GM19452 (cell line): ENCODE data around the gene FLRT2.

Experiments
- ATAC-seq: cut with Tn5 transposase; IDR thresholded peaks from one replicate; pipeline ENCODE4 v1.9.1; 2021; ENCODE audit not compliant: unreplicated experiment

Gene FLRT2, protein sequence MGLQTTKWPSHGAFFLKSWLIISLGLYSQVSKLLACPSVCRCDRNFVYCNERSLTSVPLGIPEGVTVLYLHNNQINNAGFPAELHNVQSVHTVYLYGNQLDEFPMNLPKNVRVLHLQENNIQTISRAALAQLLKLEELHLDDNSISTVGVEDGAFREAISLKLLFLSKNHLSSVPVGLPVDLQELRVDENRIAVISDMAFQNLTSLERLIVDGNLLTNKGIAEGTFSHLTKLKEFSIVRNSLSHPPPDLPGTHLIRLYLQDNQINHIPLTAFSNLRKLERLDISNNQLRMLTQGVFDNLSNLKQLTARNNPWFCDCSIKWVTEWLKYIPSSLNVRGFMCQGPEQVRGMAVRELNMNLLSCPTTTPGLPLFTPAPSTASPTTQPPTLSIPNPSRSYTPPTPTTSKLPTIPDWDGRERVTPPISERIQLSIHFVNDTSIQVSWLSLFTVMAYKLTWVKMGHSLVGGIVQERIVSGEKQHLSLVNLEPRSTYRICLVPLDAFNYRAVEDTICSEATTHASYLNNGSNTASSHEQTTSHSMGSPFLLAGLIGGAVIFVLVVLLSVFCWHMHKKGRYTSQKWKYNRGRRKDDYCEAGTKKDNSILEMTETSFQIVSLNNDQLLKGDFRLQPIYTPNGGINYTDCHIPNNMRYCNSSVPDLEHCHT

GRCh38 chr14:85529803-85530574, at the start of gene FLRT2:
Gene FLRT2 (plus strand): TSS chr14:85530144. CDS start chr14:85621515, 91,371 bp downstream.
- no peak for ATAC-seq

- no peak for ATAC-seq
These were observed 48.5 kb upstream of the FLRT2 start for GRCh38 chr14:85481471-85481870.

- ATAC-seq = no peak
These were observed 47.4 kb upstream of the FLRT2 start for GRCh38 chr14:85482552-85482951.

DNA sequence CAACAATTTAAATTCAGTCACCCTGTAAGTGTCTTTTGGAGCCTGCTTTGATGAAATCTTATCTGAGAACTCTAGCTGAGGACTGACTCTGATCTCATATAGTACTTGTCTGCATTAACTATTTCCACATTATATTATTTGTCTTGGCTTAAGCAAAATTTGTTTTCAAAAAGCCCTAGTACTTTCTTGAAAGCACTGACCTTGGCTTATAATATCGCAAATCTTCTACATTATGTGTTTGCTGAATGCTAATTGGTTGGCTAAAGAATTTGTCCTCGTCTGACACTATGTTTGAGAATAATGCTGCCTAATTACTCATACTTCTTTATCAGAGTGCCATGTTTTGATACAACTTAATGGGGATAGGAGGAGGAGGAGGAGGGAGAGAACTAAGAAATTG, 46.9 kb upstream of the FLRT2 start:
- no peak for ATAC-seq

DNA sequence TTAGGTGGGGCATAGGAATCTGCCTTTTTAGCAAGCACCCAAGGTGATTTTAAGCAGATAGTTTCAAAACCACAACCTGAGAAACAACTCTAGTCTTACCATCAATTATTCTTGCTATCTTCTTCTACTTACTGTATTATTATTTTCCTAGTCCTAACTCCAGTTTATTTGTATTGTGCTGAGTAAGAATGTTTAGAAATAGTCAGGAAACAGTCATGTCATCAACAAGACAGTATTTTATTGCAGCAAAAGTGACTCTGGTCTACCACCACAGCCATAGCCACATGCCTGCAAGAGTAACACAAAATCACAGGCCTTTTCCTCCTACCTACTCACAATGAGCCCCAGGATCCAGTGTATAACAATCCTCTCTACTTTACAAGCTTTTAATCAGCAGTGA, 46.3 kb upstream of the FLRT2 start:
- ATAC-seq = no peak

DNA sequence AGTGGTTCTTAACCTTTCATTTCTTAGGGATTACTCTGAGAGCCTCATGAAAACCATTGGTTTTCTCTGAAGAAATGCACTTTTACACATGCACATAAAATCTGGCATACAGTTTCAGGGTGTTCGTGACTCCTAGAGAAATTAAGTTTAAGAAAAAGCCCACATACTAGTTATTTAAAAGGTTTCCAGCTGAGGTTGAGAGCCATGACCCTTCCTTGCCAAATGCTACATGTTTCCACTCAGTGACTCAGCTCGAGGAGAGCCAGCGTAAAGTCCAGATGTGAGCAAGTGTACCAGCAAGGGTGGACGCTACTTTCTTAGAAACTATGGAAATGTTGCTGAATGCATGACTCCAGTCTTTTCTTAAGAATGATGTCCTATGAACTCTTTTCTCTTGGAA, 42.7 kb upstream of the FLRT2 start:
- no peak for ATAC-seq

- no peak for ATAC-seq
These were observed 28.2 kb upstream of the FLRT2 start for GRCh38 chr14:85501751-85502150.

- ATAC-seq = no peak
These were observed 21.1 kb upstream of the FLRT2 start for GRCh38 chr14:85508863-85509262.

DNA sequence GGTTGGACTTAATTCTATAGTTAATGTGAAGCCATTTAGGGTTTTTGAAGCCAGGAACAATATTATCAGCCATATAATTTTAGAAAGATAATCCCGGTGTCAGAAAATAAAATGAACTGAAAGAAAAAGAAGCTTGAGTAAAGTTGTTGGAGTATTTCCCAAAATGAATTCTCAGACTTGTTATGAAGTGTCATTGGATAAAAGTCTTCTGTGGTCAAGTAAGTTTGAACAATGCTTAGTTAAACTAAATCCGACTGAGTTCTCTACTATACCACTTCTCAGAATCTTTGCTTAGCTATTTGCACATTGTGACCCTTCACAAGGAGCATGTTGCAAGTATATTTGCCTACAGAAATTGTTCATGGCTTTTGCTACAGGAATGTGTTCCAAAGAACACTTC, 17.5 kb upstream of the FLRT2 start:
- ATAC-seq = no peak

DNA sequence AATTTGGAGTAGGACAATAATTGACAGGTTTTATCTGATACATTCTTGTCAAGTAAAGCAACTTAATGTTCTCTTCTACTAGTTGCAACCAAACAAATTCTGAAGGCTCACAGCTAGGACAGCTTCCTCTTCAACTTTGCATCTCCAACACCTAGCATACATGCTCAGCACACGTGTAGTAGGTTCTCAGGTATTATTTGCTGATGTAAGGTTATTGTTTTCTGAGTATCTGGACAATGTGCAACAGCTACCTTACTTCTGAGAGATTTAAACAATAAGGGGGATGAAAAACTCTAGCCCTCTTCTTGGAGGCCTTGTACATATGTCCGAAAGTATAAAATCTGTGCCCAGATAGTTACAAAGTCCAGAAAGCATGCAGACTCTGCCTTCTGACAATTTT, 15.5 kb upstream of the FLRT2 start:
- no peak for ATAC-seq

DNA sequence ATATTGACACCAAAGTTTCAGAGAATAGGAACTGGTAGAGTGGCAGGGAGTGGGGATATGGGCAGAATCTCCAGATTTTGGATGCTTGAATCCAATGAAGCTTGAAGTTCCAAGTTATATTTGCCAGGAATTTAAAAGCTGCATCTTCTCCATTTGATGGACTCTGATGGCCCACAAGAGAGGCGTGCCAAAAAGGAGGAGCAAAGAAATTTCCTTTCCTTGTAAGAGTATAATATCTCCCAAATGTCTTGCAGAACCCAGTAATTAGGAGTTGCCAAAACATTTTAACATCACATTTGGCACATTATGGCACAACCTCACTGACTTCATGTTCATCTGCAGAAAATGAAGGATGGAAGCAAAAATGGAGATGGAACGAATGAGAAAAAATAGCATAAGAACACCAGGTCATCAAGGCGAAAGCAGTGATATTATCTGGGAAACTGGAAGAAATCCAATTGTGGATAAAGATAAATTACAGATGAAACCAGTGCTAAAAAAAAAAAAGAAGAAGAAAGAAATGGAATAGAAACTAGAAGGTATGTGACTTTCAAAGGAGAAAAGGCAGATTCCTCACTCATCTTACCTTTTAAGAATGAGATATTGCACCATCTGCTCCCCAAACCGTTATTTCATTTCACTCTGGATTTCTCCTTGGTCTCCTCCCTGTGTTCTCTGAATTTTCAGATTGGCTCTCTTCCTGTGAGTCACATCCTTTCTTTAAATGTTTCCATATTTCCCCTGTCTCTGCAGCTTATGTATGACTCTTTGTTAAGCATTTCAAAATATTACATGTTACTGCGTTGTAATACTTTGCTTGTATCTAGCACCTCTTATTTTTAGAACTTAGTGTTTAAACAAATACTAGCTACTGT, 13.5 kb upstream of the FLRT2 start:
- ATAC-seq = no peak

DNA sequence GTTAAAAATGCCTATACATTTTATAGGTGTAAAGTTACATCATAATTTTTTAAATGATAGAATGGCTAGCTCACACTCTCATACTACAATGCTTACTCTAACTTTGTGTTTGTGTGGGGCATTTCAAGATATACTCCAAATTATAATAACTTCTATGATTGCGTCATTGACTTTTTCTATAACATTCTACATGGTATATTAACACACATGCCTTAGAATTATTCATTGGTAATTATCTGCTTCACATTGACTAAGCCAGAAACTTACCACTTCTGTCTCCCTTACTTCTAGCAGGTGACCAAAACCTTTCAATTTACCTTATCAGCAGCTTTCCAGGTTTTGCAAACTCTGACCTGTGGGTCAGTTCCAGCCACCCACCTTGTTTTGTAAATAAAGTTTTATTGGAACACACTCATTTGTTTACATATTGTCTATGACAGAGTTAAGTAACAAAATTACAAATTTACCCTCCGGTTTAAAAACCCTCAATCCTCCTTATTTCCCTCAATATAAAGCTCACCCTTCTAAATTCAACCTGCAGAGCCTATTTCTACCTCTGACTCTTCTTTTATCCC, 12.7 kb upstream of the FLRT2 start:
- no peak for ATAC-seq

- no peak for ATAC-seq
These were observed 10.2 kb upstream of the FLRT2 start for GRCh38 chr14:85519661-85520305.

- no peak for ATAC-seq
These were observed 9.4 kb upstream of the FLRT2 start for GRCh38 chr14:85520581-85520980.

DNA sequence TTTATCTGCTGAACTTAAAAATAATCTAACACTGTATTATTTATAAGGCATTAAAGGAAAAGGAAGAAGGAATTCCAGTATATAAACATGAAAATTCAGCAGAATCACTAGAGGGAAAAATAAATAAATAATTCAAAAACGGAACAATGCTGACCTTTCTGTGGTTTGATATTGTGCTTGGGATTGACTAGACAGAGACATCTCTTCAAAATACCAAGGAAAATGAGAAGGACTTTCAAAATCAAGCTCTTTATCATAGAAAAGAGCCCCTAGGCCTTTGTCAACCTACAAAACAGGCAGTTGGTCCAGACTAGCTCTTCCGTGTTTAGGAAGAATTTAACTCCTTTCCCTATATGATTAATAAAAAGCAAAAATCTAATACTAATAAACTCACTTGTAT, 6.3 kb upstream of the FLRT2 start:
- ATAC-seq = no peak

- ATAC-seq = no peak
These were observed 2.9 kb upstream of the FLRT2 start for GRCh38 chr14:85527006-85527405.

DNA sequence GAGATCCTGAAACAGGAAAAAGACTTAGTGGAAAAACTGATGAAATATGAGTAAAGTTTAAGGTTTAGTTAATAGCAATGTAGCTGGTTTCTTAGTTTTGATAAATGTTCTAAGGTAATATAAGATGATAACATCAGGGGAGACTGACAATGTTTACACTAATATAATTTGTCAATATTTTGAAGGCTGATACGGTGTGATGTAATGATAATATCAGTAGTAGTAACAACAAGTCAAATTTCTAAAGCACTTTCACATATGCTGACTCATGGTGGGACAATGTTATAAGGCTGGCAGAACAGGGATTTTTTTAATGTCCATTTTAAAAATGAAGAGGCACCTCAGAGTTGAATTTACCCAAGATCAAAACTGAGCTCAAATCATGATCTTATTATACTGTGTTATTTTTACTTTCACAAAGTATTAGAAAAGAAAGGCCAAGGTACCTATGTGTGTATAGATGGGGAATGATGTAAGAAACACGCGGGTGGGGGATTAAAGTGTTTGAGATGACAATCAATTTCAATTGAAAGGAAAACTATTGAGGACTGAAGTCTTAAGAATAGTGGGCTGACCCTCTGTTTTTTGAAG, 2.4 kb upstream of the FLRT2 start:
- ATAC-seq = no peak

DNA sequence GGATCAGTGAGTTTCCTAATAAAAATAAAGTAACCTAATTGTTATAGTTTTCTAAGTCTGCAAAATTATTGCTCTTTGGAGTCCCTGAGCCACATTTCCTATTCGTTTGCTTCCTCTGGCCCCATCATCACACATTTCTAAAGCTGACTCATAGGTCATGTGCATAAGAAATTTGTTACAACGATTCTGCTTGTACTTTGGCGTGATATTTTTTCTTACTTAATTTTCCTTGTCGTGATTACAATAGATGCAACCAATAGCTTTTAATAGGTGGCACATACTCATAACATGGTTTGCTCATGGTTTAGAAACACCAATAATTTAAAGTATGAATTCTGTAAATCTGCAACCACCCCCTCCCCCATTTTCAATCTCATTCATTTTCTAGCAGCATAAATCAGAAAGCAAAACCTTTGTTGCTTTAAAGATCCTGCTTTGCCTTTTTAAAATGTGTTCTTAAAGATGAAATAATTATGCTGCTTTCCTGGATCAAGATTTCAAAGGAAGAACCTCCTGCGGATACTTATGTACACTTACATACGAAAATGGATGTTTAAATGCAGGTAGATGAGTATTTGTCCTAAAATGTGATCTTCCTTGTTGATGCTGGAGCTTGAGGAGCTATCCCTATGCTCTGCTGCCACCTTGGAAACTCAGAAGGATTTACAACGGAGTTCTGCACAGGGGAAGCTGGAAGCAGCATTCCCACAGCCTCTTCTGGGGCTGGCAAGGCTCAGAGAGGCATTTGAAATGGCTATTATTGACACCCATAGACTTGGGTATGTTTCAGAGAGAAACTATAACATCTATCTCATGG, 1.7 kb upstream of the FLRT2 start:
- no peak for ATAC-seq
